SKM-1 treated with dmso at 0.1 percent for 144 hours (cell line): ENCODE results near the gene RHOJ.
"Not testable (repeated sequence)": the region's sequence is repeated elsewhere in the genome, so short reads cannot be mapped to it uniquely, and the experiment has no call there.

Source experiments
- DNase-seq: peaks from one replicate; lab custom pipeline; 2025; ENCODE audit not compliant: unreplicated experiment; lab: John Stamatoyannopoulos, UW

Gene RHOJ

DNA sequence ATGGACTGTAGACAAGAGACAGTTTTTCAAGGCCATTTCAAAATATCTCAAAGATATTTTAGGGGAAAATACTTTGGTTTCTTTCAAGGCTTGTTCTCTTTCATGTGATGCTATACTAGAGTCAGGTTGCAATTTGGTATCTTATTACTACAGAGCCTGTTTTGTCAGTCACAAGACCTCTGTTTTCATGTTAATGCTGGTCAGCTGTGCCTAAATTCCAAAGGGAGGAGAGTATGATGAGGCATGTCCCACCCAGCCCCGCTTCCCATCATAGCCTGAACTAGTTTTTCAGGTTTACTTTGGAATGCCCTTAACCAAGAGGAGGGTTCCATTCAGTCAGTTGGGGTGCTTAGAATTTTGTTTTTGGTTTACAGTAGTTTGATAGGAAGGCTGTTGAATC is 61.9 kb downstream of the RHOJ start:
- no peak for DNase-seq

DNA sequence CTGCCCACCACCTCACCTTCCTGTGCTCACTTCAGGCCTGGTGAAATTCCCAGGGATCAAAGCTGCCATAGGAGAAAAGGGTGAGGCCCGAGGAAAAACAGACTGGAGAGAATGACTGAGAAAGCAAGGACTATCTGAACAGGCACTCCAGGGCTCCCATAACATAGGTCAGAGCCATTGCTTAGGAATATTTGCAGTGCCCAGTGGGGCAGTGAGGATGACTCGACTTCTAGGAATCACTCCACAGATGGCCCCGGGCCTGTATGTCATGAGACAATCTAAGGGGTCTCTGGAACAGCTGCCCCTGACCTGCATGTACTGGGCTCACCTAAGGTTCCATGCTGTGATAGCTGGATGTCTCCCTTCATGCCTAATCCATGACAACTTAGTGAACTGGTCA is 62.9 kb downstream of the RHOJ start:
- no peak for DNase-seq

DNA sequence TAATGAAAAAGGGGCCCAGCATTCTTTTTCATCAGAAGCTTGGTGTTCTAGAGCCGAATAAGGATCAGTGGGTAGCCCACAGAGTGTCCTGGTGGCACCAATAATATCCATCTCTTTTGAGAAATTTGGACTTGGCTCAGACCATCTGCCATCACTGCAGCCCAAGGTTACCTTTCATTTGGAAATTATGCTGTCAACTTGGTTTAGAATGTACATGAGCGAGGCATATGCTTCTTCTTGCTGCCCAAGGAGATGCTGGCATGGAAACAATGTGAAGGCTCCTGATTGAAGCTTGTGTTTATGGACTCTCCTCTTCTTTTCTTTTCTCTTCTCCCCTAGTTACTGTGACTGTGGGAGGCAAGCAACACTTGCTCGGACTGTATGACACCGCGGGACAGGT is 64.5 kb downstream of the RHOJ start:
- no peak for DNase-seq

DNA sequence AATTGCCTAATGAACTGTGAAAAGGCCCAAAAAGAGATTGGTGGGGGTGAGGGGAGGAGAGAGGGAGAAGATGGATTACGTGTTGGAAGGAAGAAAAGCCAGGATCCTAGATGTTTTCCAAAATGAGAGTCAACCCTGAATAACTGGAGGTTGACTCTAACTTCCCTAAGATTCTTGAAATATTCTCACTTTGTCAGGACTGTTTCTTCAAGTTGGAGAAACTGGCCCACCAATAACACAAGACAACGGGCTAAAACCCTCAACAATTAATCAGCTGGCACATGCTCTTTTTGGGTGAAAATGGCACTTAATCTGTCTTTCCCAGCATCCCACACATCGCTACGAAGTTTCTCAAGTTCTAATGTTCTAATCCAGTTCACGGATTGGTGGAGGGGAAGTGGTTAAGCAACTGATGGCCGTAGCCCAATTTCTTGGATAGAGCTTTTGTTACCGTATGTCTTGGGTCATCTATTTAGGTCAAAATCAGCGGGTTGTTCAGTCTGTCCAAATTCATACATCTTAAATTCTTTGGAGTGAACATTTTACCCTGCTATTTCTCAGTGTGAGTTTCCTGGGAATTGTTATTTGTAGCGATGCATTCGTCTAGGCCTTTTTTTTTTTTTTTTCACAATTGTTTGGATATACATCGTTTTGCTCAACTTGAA is 65.5 kb downstream of the RHOJ start:
- DNase-seq = no peak

DNA sequence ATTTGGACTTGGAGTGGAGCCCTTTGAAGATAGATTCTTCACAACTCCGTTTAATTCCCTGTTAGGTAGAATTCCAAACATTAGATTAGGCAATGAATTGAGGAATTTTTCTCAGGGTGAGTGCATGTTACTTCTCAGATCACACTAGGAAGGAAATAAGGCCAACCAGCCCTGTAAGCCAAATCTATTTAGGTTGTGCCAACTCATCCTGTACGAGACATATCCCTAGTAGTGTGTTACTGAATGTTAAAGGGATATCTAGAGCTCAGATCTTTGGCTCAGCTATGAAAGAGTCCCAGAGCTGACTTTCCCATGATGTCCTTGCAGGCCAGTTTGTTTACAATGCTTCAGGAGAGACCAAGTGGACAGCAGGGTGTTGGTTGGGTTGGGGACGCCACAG is 68.9 kb downstream of the RHOJ start:
- DNase-seq = no peak

GRCh38 chr14:63273717-63274655 is 69.7 kb downstream of the RHOJ start:
- no peak for DNase-seq

DNA sequence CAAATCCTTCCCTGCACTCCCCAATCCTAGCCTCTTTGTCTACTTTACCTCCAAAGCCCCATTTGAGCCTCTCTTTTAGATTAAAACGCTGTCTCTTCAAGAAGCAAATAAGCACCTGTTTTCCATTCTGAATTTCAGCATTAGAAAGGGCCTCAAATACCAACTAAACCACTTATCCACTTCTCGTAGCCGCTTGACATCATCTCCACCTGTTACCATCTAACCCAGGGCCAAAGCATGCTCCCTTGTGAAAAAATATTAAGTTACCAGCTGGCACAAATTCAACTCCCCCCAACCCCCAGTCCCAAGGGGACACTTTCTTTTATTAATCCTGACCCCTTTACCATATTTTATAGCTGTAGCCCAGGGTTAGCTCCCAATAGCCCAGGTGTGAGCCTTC is 71.4 kb downstream of the RHOJ start:
- no peak for DNase-seq

GRCh38 chr14:63276016-63276415 is 71.8 kb downstream of the RHOJ start:
- DNase-seq = no peak

- DNase-seq = peak; percentile 7
Observed at GRCh38 chr14:63276492-63277342, 72.5 kb downstream of the RHOJ start.

DNA sequence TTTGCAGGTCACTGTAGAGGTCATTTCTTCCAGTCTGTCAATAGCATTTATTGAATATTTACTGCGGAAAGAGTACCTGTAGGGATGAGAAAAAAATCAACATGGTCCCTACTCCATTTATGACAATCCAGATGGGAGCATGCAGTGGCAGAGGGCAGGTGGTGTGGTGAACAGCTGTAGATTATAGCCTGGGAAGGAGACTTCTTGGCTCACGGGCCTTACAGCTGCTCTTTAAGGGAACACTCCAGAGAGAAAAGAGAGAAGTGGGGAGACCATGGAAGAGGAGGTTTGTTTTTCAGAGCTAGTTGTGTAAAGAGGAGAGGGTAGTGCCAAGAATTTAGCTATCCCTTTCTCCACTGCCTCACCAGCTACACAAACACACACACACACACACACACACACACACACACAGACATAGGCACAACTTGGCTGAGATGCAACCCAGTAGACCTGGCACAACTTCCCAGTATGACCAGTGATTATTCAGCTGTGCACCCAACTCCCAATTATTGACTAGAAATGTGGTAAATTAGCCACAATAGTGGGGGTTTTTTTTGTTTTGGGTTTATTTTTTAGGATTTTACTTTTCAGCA is 73.4 kb downstream of the RHOJ start:
- no peak for DNase-seq

DNA sequence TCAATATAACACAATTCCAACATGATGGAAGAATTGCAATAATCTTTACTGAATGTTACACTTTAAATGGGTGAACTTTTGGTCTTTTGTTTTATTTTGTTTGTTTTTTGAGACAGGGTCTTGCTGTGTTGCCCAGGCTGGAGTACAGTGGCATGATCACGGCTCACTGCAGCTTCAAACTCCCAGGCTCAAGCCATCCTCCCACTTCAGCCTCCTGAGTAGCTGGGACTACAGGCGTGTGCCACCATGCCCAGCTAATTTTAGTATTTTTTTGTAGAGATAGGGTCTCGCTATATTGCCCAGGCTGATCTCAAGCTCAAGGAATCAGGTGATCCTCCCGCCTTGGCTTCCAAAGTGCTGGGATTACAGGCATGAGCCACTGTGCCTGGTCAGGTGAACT is 75.7 kb downstream of the RHOJ start:
- DNase-seq = not testable (repeated sequence)

- no peak for DNase-seq
Observed at GRCh38 chr14:63282997-63283883, 79.0 kb downstream of the RHOJ start.

DNA sequence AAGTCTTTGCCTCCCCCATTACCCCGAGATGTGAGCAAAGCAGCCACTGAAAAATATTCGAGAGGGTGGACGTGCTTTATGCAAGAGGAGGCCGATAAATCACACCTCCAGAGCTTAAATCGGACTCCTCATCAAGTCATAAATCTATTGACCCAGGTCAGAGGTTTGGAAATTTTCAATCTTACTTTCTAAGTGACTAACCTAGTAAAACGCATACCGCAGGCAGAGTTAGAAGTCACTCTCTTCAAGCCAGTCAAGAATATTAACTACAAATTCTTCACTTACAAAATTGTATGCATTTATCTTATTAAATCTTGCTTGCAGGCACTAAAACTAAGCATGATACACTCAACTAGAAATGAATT is 79.6 kb downstream of the RHOJ start:
- no peak for DNase-seq

- DNase-seq = no peak
Observed at GRCh38 chr14:63286071-63286470, 81.8 kb downstream of the RHOJ start.

DNA sequence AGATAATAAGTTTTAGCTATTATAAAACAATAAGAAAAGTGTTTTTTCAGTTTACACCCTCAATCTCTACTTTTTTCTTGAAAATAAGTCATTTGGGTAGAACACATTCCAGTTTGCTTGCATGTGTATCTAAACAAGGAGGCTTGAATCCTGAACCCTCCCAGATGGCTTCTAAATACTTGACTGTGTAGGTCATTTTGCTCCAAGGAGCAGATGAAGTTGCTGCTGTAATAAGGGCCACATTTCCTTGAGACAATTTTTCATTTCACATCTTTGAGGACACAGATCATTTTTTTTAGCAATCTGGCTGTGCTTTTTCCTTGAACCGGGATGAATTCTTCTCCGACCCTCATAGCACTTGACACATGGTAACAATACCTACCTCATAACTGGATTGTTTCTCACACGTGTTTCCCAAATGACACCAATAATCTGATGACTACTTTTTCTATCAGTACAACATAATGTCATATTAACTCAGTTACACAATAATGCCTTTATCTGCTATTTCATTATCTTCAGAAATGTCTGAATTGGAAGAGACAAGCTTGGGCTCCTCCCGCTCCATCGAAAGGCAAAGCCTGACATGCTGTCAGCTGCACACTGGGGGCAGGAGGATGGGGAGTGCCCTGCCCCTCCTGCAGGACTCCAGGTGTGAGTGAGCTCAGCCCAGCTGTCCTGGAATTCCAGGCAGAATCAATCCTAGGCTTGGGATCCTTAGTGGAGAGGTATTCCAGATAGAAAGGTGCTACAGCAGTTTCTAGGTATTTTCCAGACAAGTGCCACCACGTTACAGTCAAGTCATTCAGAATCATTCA is 83.6 kb downstream of the RHOJ start:
- DNase-seq = no peak

- no peak for DNase-seq
Observed at GRCh38 chr14:63288853-63289252, 84.6 kb downstream of the RHOJ start.

- no peak for DNase-seq
Observed at GRCh38 chr14:63290741-63291430, 86.6 kb downstream of the RHOJ start.

- DNase-seq = no peak
Observed at GRCh38 chr14:63292805-63293204, 88.6 kb downstream of the RHOJ start.

DNA sequence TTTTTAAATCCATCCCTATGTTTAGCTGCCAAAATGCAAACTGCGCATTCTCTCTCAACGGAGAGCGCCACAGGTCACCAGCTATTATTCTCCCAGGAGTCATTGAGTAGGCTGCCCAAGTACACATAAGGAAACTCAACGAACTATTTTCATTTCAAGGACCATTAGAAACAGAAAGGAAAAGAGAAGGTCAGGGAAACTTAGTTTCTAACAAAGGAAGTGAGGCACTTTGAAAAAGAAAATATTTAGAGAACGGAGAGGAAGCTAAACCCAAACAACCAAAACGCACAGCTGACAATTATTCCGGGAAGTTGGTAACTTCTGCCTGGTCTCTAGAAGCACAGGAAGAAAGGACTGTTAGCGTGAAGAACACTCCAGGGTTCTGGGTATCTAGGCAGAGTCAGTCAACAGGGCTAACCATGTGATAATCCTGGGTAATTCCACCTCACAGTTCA is 91.0 kb downstream of the RHOJ start:
- no peak for DNase-seq
